Measurements from ENCODE around the gene CDK19.

The CDK19 gene

DNA sequence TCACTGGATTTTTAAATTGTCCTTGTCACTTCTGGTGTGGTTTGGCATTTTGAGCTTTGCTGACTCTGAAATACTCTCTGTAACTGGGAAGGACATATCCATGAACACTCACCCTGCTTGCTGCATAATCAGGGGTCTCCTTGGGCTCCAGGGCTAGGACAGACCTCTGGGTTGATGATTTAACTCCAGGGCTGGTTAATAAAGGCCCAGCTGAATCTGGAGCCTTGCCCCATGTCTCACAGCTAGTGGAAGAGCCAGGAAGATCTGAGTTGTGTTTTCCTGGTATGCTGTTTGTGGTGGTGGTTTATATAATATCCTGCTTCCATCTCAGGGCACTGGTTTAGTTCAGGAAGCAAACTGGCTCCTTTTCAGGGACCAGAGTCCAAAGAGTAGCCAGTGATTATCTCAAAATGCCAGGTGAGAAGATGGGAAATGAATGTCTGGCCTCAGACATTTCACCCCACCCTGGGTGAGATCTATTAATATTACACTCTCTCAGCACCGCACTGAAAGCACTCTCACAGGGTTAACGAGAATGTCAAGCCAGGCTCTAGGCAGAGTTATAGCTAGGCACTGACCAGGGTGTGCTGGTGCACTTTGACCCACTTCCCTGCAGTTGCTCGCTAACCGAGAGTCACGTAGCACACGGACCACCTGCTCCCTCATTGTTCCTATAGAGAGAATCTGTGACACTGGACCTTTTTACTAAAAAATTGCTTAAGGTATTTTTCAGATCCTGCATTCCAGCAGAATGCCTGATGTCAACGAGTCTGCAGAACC is 248.7 kb downstream of the CDK19 start:
- TF ChIP-seq CTCF (IDR thresholded peaks at IDR 0.05; ENCODE audit: insufficient read depth, low read depth, low read length, missing control alignments), result no peak
- DNase-seq (ENCODE audit: low read depth), result no peak
- no peak overlapping the region for H3K4me3 ChIP-seq (ENCODE audit: low read length)

GRCh38 chr6:110564703-110565421 is 250.4 kb downstream of the CDK19 start:
- no peak overlapping the region for H3K4me3 ChIP-seq (ENCODE audit: low read length)
- no peak for TF ChIP-seq CTCF (IDR thresholded peaks at IDR 0.05; ENCODE audit: insufficient read depth, low read depth, low read length, missing control alignments)
- no peak for DNase-seq (ENCODE audit: low read depth)

GRCh38 chr6:110563711-110564110 is 251.6 kb downstream of the CDK19 start:
- no peak overlapping the region for H3K4me3 ChIP-seq (ENCODE audit: low read length)
- no peak for TF ChIP-seq CTCF (IDR thresholded peaks at IDR 0.05; ENCODE audit: insufficient read depth, low read depth, low read length, missing control alignments)
- no peak for DNase-seq (ENCODE audit: low read depth)

- TF ChIP-seq CTCF (IDR thresholded peaks at IDR 0.05; ENCODE audit: insufficient read depth, low read depth, low read length, missing control alignments), result no peak
- no peak for DNase-seq (ENCODE audit: low read depth)
- H3K4me3 ChIP-seq (ENCODE audit: low read length), result no peak overlapping the region
These were observed 252.9 kb downstream of the CDK19 start for GRCh38 chr6:110562316-110562915.

- no peak overlapping the region for H3K4me3 ChIP-seq (ENCODE audit: low read length)
- TF ChIP-seq CTCF (IDR thresholded peaks at IDR 0.05; ENCODE audit: insufficient read depth, low read depth, low read length, missing control alignments), result no peak
- DNase-seq (ENCODE audit: low read depth), result no peak
These were observed 253.6 kb downstream of the CDK19 start for GRCh38 chr6:110561696-110562095.

DNA sequence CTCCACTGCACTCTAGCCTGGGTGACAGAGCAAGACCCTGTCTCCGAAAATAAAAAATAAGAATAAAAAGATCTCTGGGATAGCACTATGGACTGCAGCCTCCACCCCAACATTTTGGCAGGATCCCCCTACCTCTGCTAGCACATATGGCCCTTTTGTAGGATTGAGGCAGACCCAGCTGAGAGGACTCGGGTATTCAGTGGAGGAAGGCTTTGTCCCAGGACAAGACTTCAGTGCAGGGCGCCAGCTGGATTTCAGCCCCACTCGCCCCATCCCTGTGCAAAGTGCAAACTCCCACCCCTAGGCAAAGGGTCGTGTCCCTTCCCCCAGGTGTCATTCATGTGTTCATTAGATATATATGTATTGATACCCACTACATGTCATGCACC is 254.3 kb downstream of the CDK19 start:
- H3K4me3 ChIP-seq (ENCODE audit: low read length), result no peak overlapping the region
- no peak for TF ChIP-seq CTCF (IDR thresholded peaks at IDR 0.05; ENCODE audit: insufficient read depth, low read depth, low read length, missing control alignments)
- no peak for DNase-seq (ENCODE audit: low read depth)

All from epithelial cell of esophagus (primary cell).